NCI-H345 treated with DMSO at 0.1 percent for 48 hours (cell line): ENCODE data around the gene N4BP2.

ENCODE experiments used
- DNase-seq: peaks from one replicate; lab custom pipeline; 2025; ENCODE audit not compliant: unreplicated experiment; lab: John Stamatoyannopoulos, UW

The N4BP2 gene

DNA sequence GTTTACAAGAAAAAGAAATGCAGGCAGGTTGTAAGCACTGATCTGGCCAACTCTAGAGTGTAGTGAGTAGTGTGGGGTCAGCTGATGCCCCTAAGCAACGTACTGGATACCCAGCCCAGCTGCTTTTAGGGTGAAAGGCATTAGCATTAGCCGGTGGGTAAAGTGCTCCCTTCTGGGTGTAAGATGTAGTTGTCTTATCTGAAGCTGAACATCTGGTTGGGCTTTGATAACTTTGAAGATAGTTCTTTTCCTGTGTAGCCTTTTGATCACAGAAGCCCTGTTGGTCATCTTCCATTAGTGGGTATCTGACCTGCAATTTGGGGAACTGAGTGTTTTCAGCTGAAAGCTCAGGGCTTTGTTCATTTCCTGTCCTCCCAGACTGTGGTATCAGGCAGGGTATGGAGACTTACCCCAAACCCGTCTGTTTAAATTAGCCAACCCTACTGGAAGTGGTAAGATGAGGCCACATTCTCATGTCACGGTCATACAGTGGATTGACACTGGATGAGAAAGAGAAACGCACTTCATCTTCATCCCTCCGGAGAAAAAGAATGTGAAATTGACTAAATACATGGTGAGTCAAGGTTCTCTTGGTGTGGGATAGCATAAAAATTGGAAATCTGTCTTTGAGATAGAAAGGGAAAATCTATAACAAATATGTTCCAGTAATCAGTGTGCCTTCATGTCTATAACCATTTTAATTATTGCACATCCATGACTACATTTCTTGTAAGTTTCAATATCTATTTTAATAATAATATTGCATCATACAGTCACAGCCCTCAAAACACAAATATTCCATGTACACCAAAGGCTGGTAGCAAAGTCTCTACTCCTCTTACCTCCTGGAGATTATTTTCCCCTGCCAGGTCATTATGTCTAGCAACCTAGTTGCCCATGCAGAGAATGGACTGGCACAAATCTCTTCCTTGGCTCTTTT, 148.9 kb downstream of the N4BP2 start:
- no peak for DNase-seq

DNA sequence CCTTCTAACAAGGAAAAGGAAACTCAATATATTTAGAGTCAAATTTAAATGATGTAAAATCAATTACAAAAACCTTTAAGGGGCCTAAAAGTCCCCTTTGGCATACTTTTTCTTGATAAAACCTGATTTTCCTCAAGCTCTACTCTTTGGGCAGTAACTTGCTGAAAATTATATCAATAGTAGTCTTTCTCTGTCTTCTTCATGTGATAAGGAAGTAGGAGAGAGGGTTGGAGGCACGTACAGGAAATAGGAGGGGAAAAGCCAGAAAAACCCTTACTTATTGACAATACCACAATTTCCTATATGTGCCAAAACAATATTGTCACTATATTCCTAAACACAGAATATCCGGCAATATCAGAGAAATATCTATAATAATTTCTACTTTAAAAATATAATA, 149.8 kb downstream of the N4BP2 start:
- no peak for DNase-seq
